Muscle of leg (tissue), 11 donors: ENCODE measurements around the gene CANT1. TPM values are rescaled to one million over a fixed set of nuclear protein-coding genes. Genes with fewer than 3 reads are reported as not detected.
"Not testable (repeated sequence)": the region's sequence is repeated elsewhere in the genome, so short reads cannot be mapped to it uniquely, and the experiment has no call there.

Experiments
- DNase-seq: peaks from one replicate; pipeline ENCODE4 v3.0.0; 2013
- H3K27ac ChIP-seq: one replicate; pipeline ENCODE4 v1.5.1; 2013; ENCODE audit warnings: mild to moderate bottlenecking, low read length, control low read depth
- H3K27me3 ChIP-seq: one replicate; pipeline ENCODE4 v1.6.1; 2013; ENCODE audit warnings: low read length; ENCODE audit not compliant: control insufficient read depth, insufficient read depth
- H3K36me3 ChIP-seq: one replicate; pipeline ENCODE4 v1.6.1; 2013; ENCODE audit warnings: low read length; ENCODE audit not compliant: control insufficient read depth, insufficient read depth
- H3K4me1 ChIP-seq: one replicate; pipeline ENCODE4 v1.6.1; 2013; ENCODE audit warnings: low read length; ENCODE audit not compliant: control insufficient read depth, insufficient read depth
- H3K4me3 ChIP-seq: one replicate; pipeline ENCODE4 v1.5.1; 2013; ENCODE audit warnings: low read length, control low read depth
- H3K9me3 ChIP-seq: replicated peaks from 2 replicates; pipeline ENCODE4 v1.6.1; 2013; ENCODE audit warnings: low read depth, low read length; ENCODE audit not compliant: control insufficient read depth
- WGBS: methylation state at CpG from one replicate; pipeline ENCODE4 v1.1.5; 2013; ENCODE audit warnings: missing lambda C conversion rate; ENCODE audit not compliant: insufficient coverage; 5-methylcytosine and 5-hydroxymethylcytosine counted together
- polyA plus RNA-seq, 8 donors: library from polyadenylated mRNA; unstranded; fragments of 120-200 nt; gene quantifications; one replicate each; pipeline versions ENCODE4 v1.2.1 to v1.2.3, GENCODE V29; 2013; ENCODE audit warnings: inconsistent platforms in 1 of 8, low replicate concordance in 1 of 8; ENCODE audit not compliant: insufficient read length in 8 of 8, insufficient read depth in 1 of 8
- total RNA-seq: library from RNA; stranded (reverse); fragments of 120-200 nt; gene quantifications from one replicate; pipeline ENCODE4 v1.2.4, GENCODE V29; 2013

Gene CANT1
- total and polyA plus RNA-seq, 9 donors: 21.7 to 41.5 (median 32.8) TPM

GRCh38 chr17:79027925-79028491, 18.4 kb upstream of the CANT1 start:
- H3K36me3 ChIP-seq: no peaks in the 10 kb centered on the region
- H3K27ac ChIP-seq: no peak overlapping the region
- H3K4me3 ChIP-seq: no peak overlapping the region
- peak; percentile 52 for DNase-seq
- H3K9me3 ChIP-seq: no peaks in the 10 kb centered on the region
- H3K27me3 ChIP-seq: peaks cover 82% of the 10 kb centered on the region
- WGBS: 17% methylated on average over 14 of the region's 16 CpGs
- H3K4me1 ChIP-seq: peaks cover 45% of the 10 kb centered on the region

GRCh38 chr17:79027274-79027924, 17.8 kb upstream of the CANT1 start:
- Histone ChIP-seq H3K36me3 (no peaks in the 10 kb centered on the region), H3K4me3 (no peak overlapping the region), H3K27me3 (peaks cover 86% of the 10 kb centered on the region), H3K27ac (no peak overlapping the region), H3K4me1 (peaks cover 44% of the 10 kb centered on the region), H3K9me3 (no peaks in the 10 kb centered on the region)
- WGBS: 28% methylated on average over 8 of the region's 10 CpGs
- no peak for DNase-seq

DNA sequence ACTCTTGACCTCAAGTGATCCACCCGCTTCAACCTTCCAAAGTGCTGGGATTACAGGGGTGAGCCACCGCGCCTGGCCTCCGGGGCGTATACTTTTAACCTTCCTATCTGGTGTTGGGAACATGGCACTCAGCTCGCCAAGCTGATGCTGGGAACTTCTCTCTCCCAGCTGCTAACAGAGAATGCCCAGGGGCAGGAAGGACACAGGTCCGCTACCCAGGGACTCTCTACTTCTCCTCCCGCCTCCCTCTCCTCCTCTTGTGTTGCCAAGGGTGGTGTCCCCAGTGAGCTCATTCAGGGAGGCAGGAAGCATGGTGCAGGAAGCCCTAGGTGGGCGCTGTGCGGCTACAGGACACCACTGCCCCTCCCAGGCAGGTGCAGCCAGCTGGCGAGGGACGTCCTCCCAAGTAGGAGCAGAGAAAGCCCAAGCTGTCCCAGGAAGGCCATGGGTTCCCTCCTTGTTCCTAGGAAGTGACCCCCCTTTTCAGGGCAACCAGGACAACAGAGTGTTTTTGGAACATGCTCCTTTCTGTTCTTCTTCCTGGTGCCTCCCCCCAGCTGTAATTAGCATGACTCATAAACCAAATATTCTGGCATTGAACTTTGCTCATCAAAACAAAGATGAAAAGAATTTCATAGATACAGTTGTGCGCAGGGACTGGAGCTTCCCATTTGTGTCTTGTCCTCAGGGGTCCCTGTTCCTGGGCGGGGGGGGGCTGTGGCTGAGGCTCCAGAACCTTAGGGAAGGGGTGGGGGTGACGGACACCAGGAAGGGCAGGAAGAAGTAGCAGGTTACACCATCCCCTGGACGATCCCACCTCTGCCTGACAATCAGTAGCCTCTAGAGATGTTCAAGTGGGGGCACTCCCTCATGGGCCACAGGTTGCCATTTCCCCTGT, 17.1 kb upstream of the CANT1 start:
- Histone ChIP-seq H3K9me3 (no peaks in the 10 kb centered on the region), H3K27ac (no peak overlapping the region), H3K36me3 (no peaks in the 10 kb centered on the region), H3K4me1 (peaks cover 44% of the 10 kb centered on the region), H3K4me3 (no peak overlapping the region), H3K27me3 (peaks cover 85% of the 10 kb centered on the region)
- WGBS: 68% methylated on average over 6 of the region's 16 CpGs
- DNase-seq: no peak

DNA sequence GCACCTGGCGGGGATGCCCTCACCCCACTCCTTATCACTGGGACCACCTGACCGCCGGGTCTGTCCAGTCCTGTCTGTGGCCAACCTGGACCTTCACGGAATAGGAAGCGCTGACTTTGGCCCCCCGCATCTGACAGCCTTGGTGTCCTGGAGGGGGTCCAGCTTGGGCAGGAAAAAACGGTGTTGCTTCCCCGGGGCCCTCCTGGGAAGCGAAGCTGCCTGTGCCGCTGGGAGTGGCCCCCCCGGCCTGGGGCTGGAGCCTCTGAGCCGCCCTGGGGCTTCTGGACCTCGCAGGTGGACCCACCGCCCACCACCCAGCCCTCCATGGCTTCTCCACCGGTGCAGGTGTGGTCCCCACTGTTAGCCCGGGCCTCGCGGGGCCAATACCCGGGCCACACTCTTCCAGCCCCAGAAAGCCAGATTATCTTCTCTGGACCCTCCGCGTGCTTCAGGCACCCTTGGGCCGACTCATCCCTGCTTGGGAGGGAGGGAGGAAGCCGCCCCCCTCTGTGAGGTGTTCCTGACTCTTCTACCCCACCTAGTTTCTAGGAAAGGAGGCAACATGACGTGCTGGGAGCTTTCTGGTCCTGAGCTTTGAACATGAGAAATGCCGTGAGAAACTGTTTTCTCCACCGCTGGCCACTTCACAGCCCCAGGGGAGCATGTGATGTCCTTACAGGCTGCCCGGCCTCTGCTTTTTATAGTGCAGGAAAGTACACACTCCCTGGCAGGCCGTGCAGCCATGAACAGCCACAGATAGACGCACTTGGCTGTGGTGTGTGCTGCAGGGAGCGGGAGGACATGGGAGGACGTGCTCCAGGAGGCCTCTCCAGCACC, 15.6 kb upstream of the CANT1 start:
- Histone ChIP-seq H3K9me3 (no peaks in the 10 kb centered on the region), H3K36me3 (no peaks in the 10 kb centered on the region), H3K4me3 (peak overlapping the region; percentile 51), H3K4me1 (peaks cover 50% of the 10 kb centered on the region), H3K27ac (no peak overlapping the region), H3K27me3 (peaks cover 91% of the 10 kb centered on the region)
- 42% methylated on average over 24 of the region's 31 CpGs for WGBS
- DNase-seq: peak; percentile 42

DNA sequence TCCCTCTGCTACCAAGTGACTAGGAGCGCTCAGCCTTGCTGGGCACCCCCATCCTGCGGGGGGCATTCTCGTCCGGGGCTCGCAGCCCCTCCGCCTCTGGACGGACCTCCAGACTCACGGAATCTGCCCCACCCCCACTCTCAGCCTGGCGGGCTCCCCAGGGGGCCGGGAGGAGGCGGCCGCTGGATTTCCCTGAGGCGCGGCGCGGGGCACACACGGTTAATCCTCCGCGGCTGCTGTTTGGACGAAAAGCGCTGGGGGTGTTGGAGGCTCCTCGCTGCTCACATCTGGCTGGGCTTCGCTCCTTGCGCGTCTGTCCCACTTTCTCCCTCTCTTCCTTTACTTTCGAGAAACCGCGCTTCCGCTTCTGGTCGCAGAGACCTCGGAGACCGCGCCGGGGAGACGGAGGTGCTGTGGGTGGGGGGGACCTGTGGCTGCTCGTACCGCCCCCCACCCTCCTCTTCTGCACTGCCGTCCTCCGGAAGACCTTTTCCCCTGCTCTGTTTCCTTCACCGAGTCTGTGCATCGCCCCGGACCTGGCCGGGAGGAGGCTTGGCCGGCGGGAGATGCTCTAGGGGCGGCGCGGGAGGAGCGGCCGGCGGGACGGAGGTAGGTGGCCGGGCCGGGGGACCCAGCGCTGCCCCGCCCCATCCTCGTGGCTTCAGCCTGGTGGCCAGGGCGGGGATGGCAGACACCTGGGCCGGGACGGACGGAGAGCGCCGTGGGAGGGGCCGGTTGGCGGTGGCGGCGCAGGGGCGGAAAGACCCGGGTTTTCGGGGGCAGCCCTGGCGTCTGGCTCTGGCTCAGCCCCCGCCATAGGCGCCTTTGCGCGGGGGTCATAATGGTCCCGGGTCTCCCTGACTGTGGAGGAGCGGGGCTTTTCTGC, 14.6 kb upstream of the CANT1 start, which contains the start of gene C1QTNF1:
C1QTNF1 (plus strand) TSS at position 284 of the 886 bp plus-strand sequence. CDS start 19,800 bp downstream, outside the sequence.
- DNase-seq: peak; percentile 88
- 2% methylated on average over 59 of the region's 77 CpGs for WGBS
- Histone ChIP-seq H3K9me3 (no peaks in the 10 kb centered on the region), H3K4me1 (peaks cover 55% of the 10 kb centered on the region), H3K27ac (no peak within 1 kb of the TSS), H3K27me3 (peaks cover 88% of the 10 kb centered on the region), H3K4me3 (peak within 1 kb of the TSS; percentile 51), H3K36me3 (no peaks in the 10 kb centered on the region)

DNA sequence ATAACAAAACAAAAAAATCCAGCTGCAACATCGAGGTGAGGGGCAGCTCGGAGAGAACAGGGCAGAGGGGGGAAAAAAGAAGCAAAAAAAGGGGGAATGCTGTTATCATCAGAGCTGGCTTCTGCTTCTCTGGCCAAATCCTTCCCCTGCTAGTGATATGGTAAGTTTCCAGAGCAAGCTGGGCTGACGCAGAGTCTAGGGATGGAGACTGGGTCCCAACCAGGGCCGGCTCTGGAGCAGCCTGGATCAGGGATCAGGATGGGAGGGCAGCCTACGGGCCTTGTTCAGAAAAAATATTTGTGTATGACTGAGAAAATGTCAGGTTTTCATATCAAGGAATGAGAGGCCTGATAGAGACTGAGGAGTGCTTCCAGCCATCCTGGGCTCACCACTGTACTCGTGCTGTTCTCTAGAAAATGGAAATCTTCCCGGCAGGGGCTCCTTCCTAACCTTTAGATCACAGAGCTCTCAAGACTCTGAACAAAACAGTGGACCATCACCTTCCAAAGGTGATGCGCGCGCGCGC, 13.7 kb upstream of the CANT1 start:
- no peak overlapping the region for H3K4me3 ChIP-seq

DNA sequence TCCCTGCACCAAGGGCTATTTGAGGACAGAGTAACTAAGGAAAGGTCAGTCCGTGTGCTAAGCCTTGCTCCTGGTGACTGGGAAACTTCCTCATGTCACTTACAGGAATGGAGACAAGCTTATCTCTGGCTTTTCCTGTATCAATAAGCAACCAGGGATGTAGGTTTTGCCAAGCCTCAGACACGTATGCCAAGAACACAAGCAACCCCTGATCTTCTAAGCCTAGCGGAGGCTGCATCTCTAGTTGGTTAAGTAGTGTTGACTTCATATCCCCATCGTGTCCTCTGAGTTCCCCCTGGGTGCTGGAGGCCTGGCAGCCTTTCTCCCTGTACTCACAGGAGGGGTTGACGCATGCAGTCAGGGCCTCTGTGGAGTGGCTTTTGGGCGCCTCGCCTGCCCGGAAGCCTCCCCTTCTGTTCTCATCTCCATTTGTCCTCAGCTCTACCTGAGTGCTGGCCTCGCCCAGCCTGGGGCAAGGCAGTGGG, 13.0 kb upstream of the CANT1 start:
- Histone ChIP-seq H3K27ac (no peak overlapping the region), H3K36me3 (no peaks in the 10 kb centered on the region), H3K27me3 (peaks cover 72% of the 10 kb centered on the region), H3K4me3 (no peak overlapping the region), H3K4me1 (peaks cover 47% of the 10 kb centered on the region), H3K9me3 (no peaks in the 10 kb centered on the region)
- WGBS: 82% methylated on average over 6 of the region's 9 CpGs
- no peak for DNase-seq

More for the DNA sequence above, 13.7 kb upstream of the CANT1 start:
- Histone ChIP-seq H3K36me3 (no peaks in the 10 kb centered on the region), H3K27me3 (peaks cover 79% of the 10 kb centered on the region), H3K27ac (no peak overlapping the region), H3K4me1 (peaks cover 54% of the 10 kb centered on the region), H3K9me3 (no peaks in the 10 kb centered on the region)
- DNase-seq: no peak
- WGBS: 74% methylated on average over 5 of the region's 12 CpGs

- DNase-seq: not testable (repeated sequence)
Measured at GRCh38 chr17:79021929-79022328, 12.4 kb upstream of the CANT1 start.

More at GRCh38 chr17:79021929-79022328, 12.4 kb upstream of the CANT1 start:
- H3K27me3 ChIP-seq: peaks cover 66% of the 10 kb centered on the region
- 86% methylated on average over 2 of the region's 2 CpGs for WGBS
- not testable (repeated sequence) for H3K36me3 ChIP-seq, H3K9me3 ChIP-seq, H3K27ac ChIP-seq, H3K4me3 ChIP-seq
- H3K4me1 ChIP-seq: peaks cover 41% of the 10 kb centered on the region
